ENCODE data around the gene DDB1.

GRCh38 chr11:61334434-61335354 lies 1.8 kb upstream of the DDB1 start:
- TF ChIP-seq CTCF (IDR thresholded peaks at IDR 0.05; ENCODE audit: low read depth, low read length, poor library complexity, severe bottlenecking) (no peak), EZH2phosphoT487 (IDR thresholded peaks at IDR 0.05; ENCODE audit: borderline replicate concordance, low read length) (no peak)
